Loucy (cell line): ENCODE results near the gene ADGRL3.
"Not testable (repeated sequence)": the region's sequence is repeated elsewhere in the genome, so short reads cannot be mapped to it uniquely, and the experiment has no call there.

ENCODE experiments used
- H2AFZ ChIP-seq: fragments of 200-600 bp; sonication (generic); 2 replicates; pipeline ENCODE4 v1.6.0; 2016; ENCODE audit warnings: antibody characterized with exemption, mild to moderate bottlenecking, low read length, moderate library complexity
- H3F3A ChIP-seq: fragments of 200-600 bp; 2 replicates; pipeline ENCODE4 v1.6.0; 2016; ENCODE audit warnings: antibody characterized with exemption, low read depth, mild to moderate bottlenecking
- H3K27me3 ChIP-seq: fragments of 200-600 bp; sonication (generic); 2 replicates; pipeline ENCODE4 v1.6.1; 2014; ENCODE audit warnings: low read length, mild to moderate bottlenecking; ENCODE audit not compliant: insufficient read depth, poor library complexity, severe bottlenecking
- H3K36me3 ChIP-seq: fragments of 200-600 bp; sonication (generic); 2 replicates; pipeline ENCODE4 v1.6.1; 2016; ENCODE audit warnings: low read length; ENCODE audit not compliant: insufficient read depth
- H3K4me1 ChIP-seq: fragments of 200-600 bp; sonication (generic); 2 replicates; pipeline ENCODE4 v1.5.1; 2014; ENCODE audit warnings: low read length, mild to moderate bottlenecking; ENCODE audit not compliant: insufficient read depth, poor library complexity, severe bottlenecking
- H3K4me2 ChIP-seq: fragments of 200-600 bp; sonication (generic); 2 replicates; pipeline ENCODE4 v1.6.0; 2014; ENCODE audit warnings: antibody characterized with exemption, low read length, low read depth, mild to moderate bottlenecking; ENCODE audit not compliant: poor library complexity, severe bottlenecking
- H3K4me3 ChIP-seq: fragments of 200-600 bp; sonication (generic); 2 replicates; pipeline ENCODE4 v1.5.1; 2014; ENCODE audit warnings: low read length, mild to moderate bottlenecking, mixed read lengths; ENCODE audit not compliant: poor library complexity, severe bottlenecking
- H3K79me2 ChIP-seq: fragments of 200-600 bp; sonication (generic); 2 replicates; pipeline ENCODE4 v1.6.1; 2014; ENCODE audit warnings: low read length; ENCODE audit not compliant: insufficient read depth
- H3K9ac ChIP-seq: fragments of 200-600 bp; sonication (generic); 2 replicates; pipeline ENCODE4 v1.6.0; 2014; ENCODE audit warnings: mild to moderate bottlenecking, low read depth, low read length, moderate library complexity; ENCODE audit not compliant: poor library complexity, severe bottlenecking
- H3K9me2 ChIP-seq: fragments of 200-600 bp; sonication (generic); replicated peaks from 2 replicates; pipeline ENCODE4 v1.6.1; 2016; ENCODE audit warnings: low read depth, low read length, mixed read lengths
- H3K9me3 ChIP-seq: fragments of 200-600 bp; sonication (generic); 2 replicates; pipeline ENCODE4 v1.6.1; 2014; ENCODE audit warnings: mild to moderate bottlenecking, antibody characterized with exemption, low read length, low read depth; ENCODE audit not compliant: insufficient read depth
- H4K20me1 ChIP-seq: fragments of 200-600 bp; sonication (generic); 2 replicates; pipeline ENCODE4 v1.6.0; 2014; ENCODE audit warnings: antibody characterized with exemption, low read length, mild to moderate bottlenecking; ENCODE audit not compliant: insufficient read depth, poor library complexity, severe bottlenecking
- EZH2phosphoT487 ChIP-seq: fragments of 200-600 bp; IDR thresholded peaks from 2 replicates; pipeline ENCODE4 v1.6.1; 2018; ENCODE audit warnings: antibody characterized with exemption, mild to moderate bottlenecking, moderate library complexity, borderline replicate concordance
- TF ChIP-seq, protein P1 (sequence below): fragments of 200-600 bp; sonication (generic); conservative IDR thresholded peaks from 2 replicates; pipeline ENCODE4 v1.5.1; 2014; ENCODE audit warnings: mild to moderate bottlenecking, antibody characterized with exemption, low read length

Gene ADGRL3

DNA sequence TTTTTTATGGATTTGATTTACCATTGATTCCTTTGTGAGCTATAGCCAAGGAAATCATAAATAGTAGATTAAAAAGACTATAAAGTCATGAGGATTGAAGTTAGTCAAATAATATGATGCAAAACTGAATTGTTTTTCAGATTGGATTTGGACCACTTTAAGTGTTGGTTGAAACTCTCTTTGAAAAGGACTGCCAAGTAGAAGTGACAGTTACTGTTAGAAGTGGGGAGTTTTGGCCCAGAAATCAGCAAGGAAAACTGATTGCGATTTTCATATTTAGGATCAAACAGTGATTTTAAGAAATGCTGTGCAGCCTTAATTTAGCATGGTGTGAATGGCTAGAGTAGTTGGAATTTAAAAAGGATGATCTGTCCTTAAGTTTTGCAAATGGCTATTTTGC is 4.9 kb downstream of the ADGRL3 start:
- Histone ChIP-seq H3K27me3 (no peaks in the 10 kb centered on the region), H4K20me1 (no peaks in the 10 kb centered on the region), H3K4me1 (no peaks in the 10 kb centered on the region), H3K79me2 (no peaks in the 10 kb centered on the region), H2AFZ (no peak overlapping the region), H3F3A (no peaks in the 10 kb centered on the region), H3K4me2 (no peak overlapping the region), H3K36me3 (no peaks in the 10 kb centered on the region), H3K4me3 (no peak overlapping the region), H3K9me3 (no peaks in the 10 kb centered on the region; the same call in 1 of the 2 replicates), H3K9ac (no peak overlapping the region), H3K9me2 (no peaks in the 10 kb centered on the region)
- no peak for TF ChIP-seq EZH2phosphoT487
- TF ChIP-seq, protein P1, sequence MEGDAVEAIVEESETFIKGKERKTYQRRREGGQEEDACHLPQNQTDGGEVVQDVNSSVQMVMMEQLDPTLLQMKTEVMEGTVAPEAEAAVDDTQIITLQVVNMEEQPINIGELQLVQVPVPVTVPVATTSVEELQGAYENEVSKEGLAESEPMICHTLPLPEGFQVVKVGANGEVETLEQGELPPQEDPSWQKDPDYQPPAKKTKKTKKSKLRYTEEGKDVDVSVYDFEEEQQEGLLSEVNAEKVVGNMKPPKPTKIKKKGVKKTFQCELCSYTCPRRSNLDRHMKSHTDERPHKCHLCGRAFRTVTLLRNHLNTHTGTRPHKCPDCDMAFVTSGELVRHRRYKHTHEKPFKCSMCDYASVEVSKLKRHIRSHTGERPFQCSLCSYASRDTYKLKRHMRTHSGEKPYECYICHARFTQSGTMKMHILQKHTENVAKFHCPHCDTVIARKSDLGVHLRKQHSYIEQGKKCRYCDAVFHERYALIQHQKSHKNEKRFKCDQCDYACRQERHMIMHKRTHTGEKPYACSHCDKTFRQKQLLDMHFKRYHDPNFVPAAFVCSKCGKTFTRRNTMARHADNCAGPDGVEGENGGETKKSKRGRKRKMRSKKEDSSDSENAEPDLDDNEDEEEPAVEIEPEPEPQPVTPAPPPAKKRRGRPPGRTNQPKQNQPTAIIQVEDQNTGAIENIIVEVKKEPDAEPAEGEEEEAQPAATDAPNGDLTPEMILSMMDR = no peak

DNA sequence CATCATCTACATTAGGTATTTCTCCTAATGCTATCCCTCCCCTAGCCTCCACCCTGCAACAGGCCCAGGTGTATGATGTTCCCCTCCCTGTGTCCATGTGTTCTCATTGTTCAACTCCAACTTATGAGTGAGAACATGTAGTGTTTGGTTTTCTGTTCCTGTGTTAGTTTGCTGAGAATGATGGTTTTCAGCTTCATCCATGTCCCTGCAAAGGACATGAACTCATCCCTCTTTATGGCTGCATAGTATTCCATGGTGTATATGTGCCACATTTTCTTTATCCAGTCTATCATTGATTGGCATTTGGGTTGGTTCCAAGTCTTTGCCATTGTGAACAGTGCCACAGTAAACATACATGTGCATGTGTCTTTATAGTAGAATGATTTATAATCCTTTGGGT is 7.0 kb downstream of the ADGRL3 start:
- not testable (repeated sequence) for H3K4me2 ChIP-seq, H3K4me1 ChIP-seq, H3K4me3 ChIP-seq, H3K9me3 ChIP-seq, H4K20me1 ChIP-seq, H3K79me2 ChIP-seq, H3K9me2 ChIP-seq, H2AFZ ChIP-seq, H3F3A ChIP-seq, H3K9ac ChIP-seq, H3K27me3 ChIP-seq, H3K36me3 ChIP-seq

DNA sequence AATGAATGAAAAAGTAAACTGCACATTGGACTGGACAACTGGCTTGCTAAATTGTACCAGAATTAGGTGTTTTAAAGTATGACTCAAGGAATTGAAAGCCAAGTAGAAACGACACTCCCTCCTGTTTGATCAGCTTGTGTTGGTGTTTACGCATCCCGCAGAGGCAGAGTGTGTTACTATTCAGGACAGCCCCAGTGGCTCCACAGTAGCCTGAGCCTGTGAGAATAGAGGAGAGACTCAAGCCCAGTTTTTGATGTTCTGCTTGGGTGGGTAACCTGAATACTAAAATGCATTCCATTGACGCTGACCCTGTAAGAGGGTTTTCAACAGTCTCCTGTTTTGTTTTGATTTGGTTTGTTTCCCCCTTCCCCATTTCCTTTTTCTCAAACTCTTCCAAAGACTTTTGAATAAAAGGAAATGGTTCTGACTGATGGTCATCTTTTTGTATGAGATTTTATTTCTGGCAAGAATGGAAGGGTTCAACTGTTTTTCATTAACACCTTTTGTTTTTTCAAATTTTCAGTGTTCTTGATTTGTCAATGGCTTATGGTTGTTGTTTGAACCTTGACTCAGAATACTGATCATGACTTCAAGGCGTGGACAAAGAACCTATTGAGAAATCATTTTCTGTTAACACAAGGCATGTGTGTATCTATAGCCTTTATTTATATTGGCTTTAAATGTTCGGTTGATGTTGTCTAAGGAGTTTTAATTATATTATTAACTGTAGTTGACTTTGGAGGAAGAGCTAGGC is 10.2 kb downstream of the ADGRL3 start:
- H4K20me1 ChIP-seq = no peaks in the 10 kb centered on the region
- no peaks in the 10 kb centered on the region for H3F3A ChIP-seq
- H3K4me2 ChIP-seq = no peak overlapping the region
- no peak overlapping the region for H2AFZ ChIP-seq
- H3K9me3 ChIP-seq = no peaks in the 10 kb centered on the region
- no peaks in the 10 kb centered on the region for H3K79me2 ChIP-seq
- no peaks in the 10 kb centered on the region for H3K27me3 ChIP-seq
- no peak overlapping the region for H3K9ac ChIP-seq
- H3K36me3 ChIP-seq = no peaks in the 10 kb centered on the region
- no peaks in the 10 kb centered on the region for H3K9me2 ChIP-seq
- TF ChIP-seq EZH2phosphoT487 = no peak
- TF ChIP-seq, protein P1 = no peak
- H3K4me3 ChIP-seq = no peak overlapping the region
- H3K4me1 ChIP-seq = no peaks in the 10 kb centered on the region

DNA sequence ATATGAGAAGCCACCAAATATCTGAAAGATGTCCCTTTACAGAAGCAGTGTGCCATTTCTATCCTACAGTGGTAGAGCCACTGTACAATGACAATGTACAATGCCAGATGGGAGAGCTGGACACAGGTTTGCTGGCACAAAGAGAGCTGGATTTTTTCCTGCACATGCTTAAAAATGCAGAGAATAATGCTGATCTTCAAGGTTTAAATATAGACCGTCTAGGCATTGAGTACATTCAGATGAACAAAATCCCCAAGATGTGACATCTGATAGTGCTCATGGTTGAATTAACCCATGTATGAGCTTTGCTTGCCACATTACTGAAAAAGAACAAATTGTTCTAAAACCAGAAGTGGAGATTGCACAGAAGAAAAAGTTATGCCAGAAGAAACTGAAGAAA is 11.7 kb downstream of the ADGRL3 start:
- no peak overlapping the region for H2AFZ ChIP-seq
- no peaks in the 10 kb centered on the region for H3K79me2 ChIP-seq
- H3F3A ChIP-seq = no peaks in the 10 kb centered on the region
- H3K4me1 ChIP-seq = no peaks in the 10 kb centered on the region
- H3K9me2 ChIP-seq = no peaks in the 10 kb centered on the region; the same call in 1 of the 2 replicates
- no peak for TF ChIP-seq EZH2phosphoT487
- TF ChIP-seq, protein P1 = no peak
- H3K4me2 ChIP-seq = no peak overlapping the region
- H3K9me3 ChIP-seq = no peaks in the 10 kb centered on the region
- H3K9ac ChIP-seq = no peak overlapping the region
- H3K27me3 ChIP-seq = no peaks in the 10 kb centered on the region
- no peaks in the 10 kb centered on the region for H3K36me3 ChIP-seq
- H3K4me3 ChIP-seq = no peak overlapping the region
- H4K20me1 ChIP-seq = no peaks in the 10 kb centered on the region
